LNCaP clone FGC (cell line): Measurements from ENCODE around the gene NFIC.
"Not testable (repeated sequence)": the region's sequence is repeated elsewhere in the genome, so short reads cannot be mapped to it uniquely, and the experiment has no call there.

Experiments
- DNase-seq: peaks from one replicate; pipeline ENCODE4 v3.0.0-alpha.2; 2011; ENCODE audit warnings: low read depth
- H3K4me3 ChIP-seq: 2 replicates; pipeline ENCODE4 v1.5.1; 2011; ENCODE audit warnings: mild to moderate bottlenecking, low read depth, low read length, control low read depth
- TF ChIP-seq, protein P1 (sequence below): IDR thresholded peaks from 2 replicates; pipeline ENCODE4 v1.5.1; 2012; ENCODE audit warnings: mild to moderate bottlenecking; ENCODE audit not compliant: control insufficient read depth, insufficient read depth; ENCODE audit errors: extremely low read depth

Gene NFIC

DNA sequence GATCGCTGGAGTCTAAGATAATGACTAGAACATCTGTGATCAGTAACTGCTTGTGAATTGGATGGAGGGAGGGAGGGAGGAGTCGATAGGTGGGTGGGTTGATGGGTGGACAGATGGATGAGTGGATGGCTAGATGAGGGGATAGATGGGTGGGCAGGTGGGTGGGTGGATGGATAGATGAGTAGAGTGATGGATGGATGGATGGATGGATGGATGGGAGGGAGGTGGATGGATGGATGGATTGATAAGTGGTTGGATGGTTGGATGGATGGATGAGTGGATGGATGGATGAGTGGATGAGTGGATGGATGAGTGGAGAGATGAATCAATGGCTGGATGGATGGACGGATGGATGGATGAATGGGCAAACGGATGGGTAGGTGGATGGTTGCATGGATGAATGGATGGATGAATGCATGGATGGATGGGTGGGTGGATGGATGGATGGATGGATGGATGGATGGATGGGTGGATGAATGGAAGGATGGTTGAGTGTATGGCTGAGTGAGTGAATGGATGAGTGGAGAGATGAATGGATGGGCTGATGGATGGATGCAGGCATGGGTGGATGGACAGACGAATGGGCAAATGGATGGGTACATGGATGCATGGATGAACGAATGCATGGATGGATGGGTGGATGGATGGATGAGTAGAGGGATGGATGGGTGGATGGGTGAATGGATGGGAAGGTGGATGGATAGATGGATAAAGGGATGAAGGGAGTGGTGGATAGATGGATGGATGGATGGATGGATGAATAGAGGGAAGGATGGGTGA is 44.0 kb upstream of the NFIC start:
- DNase-seq: no peak
- TF ChIP-seq, protein P1, sequence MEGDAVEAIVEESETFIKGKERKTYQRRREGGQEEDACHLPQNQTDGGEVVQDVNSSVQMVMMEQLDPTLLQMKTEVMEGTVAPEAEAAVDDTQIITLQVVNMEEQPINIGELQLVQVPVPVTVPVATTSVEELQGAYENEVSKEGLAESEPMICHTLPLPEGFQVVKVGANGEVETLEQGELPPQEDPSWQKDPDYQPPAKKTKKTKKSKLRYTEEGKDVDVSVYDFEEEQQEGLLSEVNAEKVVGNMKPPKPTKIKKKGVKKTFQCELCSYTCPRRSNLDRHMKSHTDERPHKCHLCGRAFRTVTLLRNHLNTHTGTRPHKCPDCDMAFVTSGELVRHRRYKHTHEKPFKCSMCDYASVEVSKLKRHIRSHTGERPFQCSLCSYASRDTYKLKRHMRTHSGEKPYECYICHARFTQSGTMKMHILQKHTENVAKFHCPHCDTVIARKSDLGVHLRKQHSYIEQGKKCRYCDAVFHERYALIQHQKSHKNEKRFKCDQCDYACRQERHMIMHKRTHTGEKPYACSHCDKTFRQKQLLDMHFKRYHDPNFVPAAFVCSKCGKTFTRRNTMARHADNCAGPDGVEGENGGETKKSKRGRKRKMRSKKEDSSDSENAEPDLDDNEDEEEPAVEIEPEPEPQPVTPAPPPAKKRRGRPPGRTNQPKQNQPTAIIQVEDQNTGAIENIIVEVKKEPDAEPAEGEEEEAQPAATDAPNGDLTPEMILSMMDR: no peak
- no peak overlapping the region for H3K4me3 ChIP-seq

DNA sequence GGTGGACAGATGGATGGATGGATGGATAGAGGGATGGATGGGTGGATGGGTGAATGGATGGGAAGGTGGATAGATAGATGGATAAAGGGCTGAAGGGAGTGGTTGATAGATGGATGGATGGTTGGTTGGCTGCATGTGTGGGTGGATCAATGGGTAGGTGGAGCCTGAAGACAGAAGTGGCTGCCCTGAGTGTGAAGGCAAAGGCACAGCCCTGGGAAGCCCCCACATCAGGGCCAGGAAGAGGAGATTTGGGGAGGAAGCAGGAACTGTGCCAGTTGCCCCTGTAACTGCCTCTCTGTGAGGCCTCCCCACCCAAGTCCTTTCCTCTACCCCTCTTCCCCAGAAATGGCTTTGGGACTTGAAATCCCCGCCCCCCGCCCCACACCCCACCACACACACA is 43.4 kb upstream of the NFIC start:
- TF ChIP-seq, protein P1: no peak
- DNase-seq: no peak

GRCh38 chr19:3323658-3324057 is 42.7 kb upstream of the NFIC start:
- TF ChIP-seq, protein P1: no peak
- no peak for DNase-seq
- no peak overlapping the region for H3K4me3 ChIP-seq

More for the DNA sequence above, 43.4 kb upstream of the NFIC start:
- H3K4me3 ChIP-seq: no peak overlapping the region

GRCh38 chr19:3324405-3324856 is 42.0 kb upstream of the NFIC start:
- H3K4me3 ChIP-seq: no peak overlapping the region
- TF ChIP-seq, protein P1: peak; percentile 55
- DNase-seq: no peak

DNA sequence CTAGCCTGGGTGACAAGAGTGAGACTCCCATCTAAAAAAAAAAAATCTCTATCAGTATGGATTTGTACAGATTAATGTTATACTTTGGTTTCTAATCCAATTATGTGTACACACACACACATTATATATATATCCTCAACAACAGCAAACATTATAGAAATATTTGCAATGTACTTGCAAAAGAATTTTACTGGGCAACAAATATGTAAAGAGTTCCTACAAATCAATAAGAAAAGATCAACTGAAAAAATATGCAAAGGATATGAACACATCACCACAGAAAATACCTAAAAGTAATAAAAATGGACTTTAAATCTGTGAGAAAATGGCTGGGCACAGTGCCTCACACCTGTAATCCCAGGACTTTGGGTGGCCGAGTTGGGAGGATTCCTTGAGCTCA is 40.9 kb upstream of the NFIC start:
- DNase-seq: no peak
- no peak overlapping the region for H3K4me3 ChIP-seq
- TF ChIP-seq, protein P1: no peak

DNA sequence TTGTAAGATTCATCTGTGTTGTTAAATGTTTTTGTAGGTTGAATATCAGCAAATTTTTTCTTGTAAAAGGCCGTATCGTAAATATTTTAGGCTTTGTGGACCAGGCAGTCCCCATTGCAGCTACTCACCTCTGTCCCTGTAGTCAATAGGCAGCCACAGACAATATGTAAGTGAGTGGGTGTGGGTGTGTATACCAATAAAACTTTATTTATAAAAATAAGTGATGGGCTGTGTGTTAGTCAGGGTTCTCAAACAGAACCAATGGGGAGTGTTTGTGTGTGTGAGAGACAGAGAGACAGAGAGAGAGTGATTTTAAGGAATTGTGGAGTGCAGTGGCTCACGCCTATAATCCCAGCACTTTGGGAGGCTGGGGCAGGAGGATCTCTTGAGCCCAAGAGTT is 37.6 kb upstream of the NFIC start:
- TF ChIP-seq, protein P1: no peak
- H3K4me3 ChIP-seq: no peak overlapping the region
- DNase-seq: no peak

DNA sequence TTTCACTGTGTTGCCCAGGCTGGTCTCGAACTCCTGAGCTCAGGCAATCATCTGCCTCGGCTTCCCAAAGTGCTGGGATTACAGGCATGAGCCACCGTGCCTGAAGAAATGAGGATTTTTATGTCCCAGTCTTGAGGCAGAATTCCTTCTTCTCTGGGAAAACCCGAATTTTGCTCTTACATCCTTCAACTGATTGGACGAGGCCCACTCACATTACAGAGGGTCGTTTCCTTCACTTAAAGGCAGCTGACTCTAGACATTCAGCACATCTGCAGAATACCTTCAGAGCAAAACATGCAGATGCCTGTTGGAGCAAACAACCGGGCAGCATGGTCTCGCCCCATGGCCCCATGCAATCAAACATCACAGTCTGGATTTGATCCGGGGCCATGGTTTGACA is 36.3 kb upstream of the NFIC start:
- H3K4me3 ChIP-seq: no peak overlapping the region
- DNase-seq: no peak
- TF ChIP-seq, protein P1: no peak

DNA sequence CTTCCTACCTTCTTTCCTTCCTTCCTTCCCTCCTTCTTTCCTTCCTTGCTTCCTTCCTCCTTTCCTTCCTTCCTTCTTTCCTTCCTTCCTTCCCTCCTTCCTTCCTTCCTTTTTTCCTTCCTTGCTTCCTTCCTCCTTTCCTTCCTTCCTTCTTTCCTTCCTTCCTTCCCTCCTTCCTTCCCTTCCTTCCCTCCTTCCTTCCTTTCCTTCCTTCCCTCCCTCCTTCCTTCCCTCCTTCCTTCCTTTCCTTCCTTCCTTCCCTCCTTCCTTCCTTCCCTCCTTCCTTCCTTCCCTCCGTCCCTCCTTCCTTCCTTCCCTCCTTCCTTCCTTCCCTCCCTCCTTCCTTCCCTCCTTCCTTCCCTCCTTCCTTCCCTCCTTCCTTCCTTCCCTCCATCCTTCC is 34.2 kb upstream of the NFIC start:
- DNase-seq, H3K4me3 ChIP-seq: not testable (repeated sequence)
